ENCODE data around the gene EHD4. TPM values are rescaled to one million over a fixed set of nuclear protein-coding genes. Genes with fewer than 3 reads are reported as not detected.

EHD4 gene
- total and polyA plus RNA-seq, 2 donors (not counting 1 experiment from before 2014, with no cell fraction given) = 19.3 to 22.0 TPM

GRCh38 chr15:41854443-41854842, 117.9 kb downstream of the EHD4 start:
- H3K4me3 ChIP-seq (replicated peaks in 1 of 4; ENCODE audit: control extremely low read depth in 1 of 4, insufficient read depth in 1 of 4, low read depth in 3 of 4, low read length in 4 of 4) = no peak overlapping the region
- TF ChIP-seq CTCF (conservative IDR thresholded peaks at IDR 0.05 in 1 of 2, IDR thresholded peaks at IDR 0.05 in 1 of 2; ENCODE audit: low read depth in 1 of 2, low read length in 2 of 2) (no peak), EZH2 (IDR thresholded peaks at IDR 0.05; ENCODE audit: low read length, missing control alignments) (no peak)
- no peaks in the 10 kb centered on the region for H3K4me1 ChIP-seq (ENCODE audit: control insufficient read depth, extremely low read depth, insufficient read depth, low read length)
- no peaks in the 10 kb centered on the region for H3K36me3 ChIP-seq (ENCODE audit: control insufficient read depth, insufficient read depth, low read length)
- H3K79me2 ChIP-seq (ENCODE audit: control insufficient read depth, insufficient read depth, low read length) = no peaks in the 10 kb centered on the region
- H3K27ac ChIP-seq (ENCODE audit: insufficient read depth, low read length) = no peak overlapping the region
- no peak for DNase-seq (ENCODE audit: low read depth in 2 of 2)
- H4K20me1 ChIP-seq (ENCODE audit: control insufficient read depth, extremely low read depth, insufficient read depth, low read length) = no peaks in the 10 kb centered on the region
- H2AFZ ChIP-seq (ENCODE audit: low read length) = no peak overlapping the region
- no peaks in the 10 kb centered on the region for H3K9me3 ChIP-seq (ENCODE audit: control insufficient read depth, insufficient read depth, low read depth, low read length)
- H3K9ac ChIP-seq (ENCODE audit: insufficient read depth, low read length) = no peak overlapping the region
- H3K27me3 ChIP-seq (ENCODE audit: control insufficient read depth, insufficient read depth, low read length) = no peaks in the 10 kb centered on the region
- no peak overlapping the region for H3K4me2 ChIP-seq (ENCODE audit: extremely low read depth, insufficient read depth, low read length)

GRCh38 chr15:41853831-41854230, 118.5 kb downstream of the EHD4 start:
- Histone ChIP-seq H3K4me2 (ENCODE audit: extremely low read depth, insufficient read depth, low read length) (no peak overlapping the region), H3K27ac (ENCODE audit: insufficient read depth, low read length) (no peak overlapping the region), H3K79me2 (ENCODE audit: control insufficient read depth, insufficient read depth, low read length) (no peaks in the 10 kb centered on the region), H2AFZ (ENCODE audit: low read length) (no peak overlapping the region), H4K20me1 (ENCODE audit: control insufficient read depth, extremely low read depth, insufficient read depth, low read length) (no peaks in the 10 kb centered on the region), H3K9ac (ENCODE audit: insufficient read depth, low read length) (no peak overlapping the region), H3K36me3 (ENCODE audit: control insufficient read depth, insufficient read depth, low read length) (no peaks in the 10 kb centered on the region), H3K9me3 (ENCODE audit: control insufficient read depth, insufficient read depth, low read depth, low read length) (no peaks in the 10 kb centered on the region), H3K4me1 (ENCODE audit: control insufficient read depth, extremely low read depth, insufficient read depth, low read length) (no peaks in the 10 kb centered on the region), H3K27me3 (ENCODE audit: control insufficient read depth, insufficient read depth, low read length) (no peaks in the 10 kb centered on the region), H3K4me3 (replicated peaks in 1 of 4; ENCODE audit: control extremely low read depth in 1 of 4, insufficient read depth in 1 of 4, low read depth in 3 of 4, low read length in 4 of 4) (no peak overlapping the region)
- DNase-seq (ENCODE audit: low read depth in 2 of 2) = no peak
- TF ChIP-seq CTCF (conservative IDR thresholded peaks at IDR 0.05 in 1 of 2, IDR thresholded peaks at IDR 0.05 in 1 of 2; ENCODE audit: low read depth in 1 of 2, low read length in 2 of 2) (no peak), EZH2 (IDR thresholded peaks at IDR 0.05; ENCODE audit: low read length, missing control alignments) (no peak)

GRCh38 chr15:41852736-41853590, 119.4 kb downstream of the EHD4 start:
- Histone ChIP-seq H3K4me3 (replicated peaks in 1 of 4; ENCODE audit: control extremely low read depth in 1 of 4, insufficient read depth in 1 of 4, low read depth in 3 of 4, low read length in 4 of 4) (no peak overlapping the region), H3K9ac (ENCODE audit: insufficient read depth, low read length) (no peak overlapping the region)
- no peak for DNase-seq (ENCODE audit: low read depth in 2 of 2)

More at GRCh38 chr15:41852736-41853590, 119.4 kb downstream of the EHD4 start:
- H2AFZ ChIP-seq (ENCODE audit: low read length) = no peak overlapping the region
- no peaks in the 10 kb centered on the region for H3K4me1 ChIP-seq (ENCODE audit: control insufficient read depth, extremely low read depth, insufficient read depth, low read length)
- no peak overlapping the region for H3K27ac ChIP-seq (ENCODE audit: insufficient read depth, low read length)
- H3K4me2 ChIP-seq (ENCODE audit: extremely low read depth, insufficient read depth, low read length) = no peak overlapping the region
- peaks cover 1% of the 10 kb centered on the region for H3K36me3 ChIP-seq (ENCODE audit: control insufficient read depth, insufficient read depth, low read length)
- TF ChIP-seq CTCF (conservative IDR thresholded peaks at IDR 0.05 in 1 of 2, IDR thresholded peaks at IDR 0.05 in 1 of 2; ENCODE audit: low read depth in 1 of 2, low read length in 2 of 2) = no peak
- no peak for TF ChIP-seq EZH2 (IDR thresholded peaks at IDR 0.05; ENCODE audit: low read length, missing control alignments)
- H3K27me3 ChIP-seq (ENCODE audit: control insufficient read depth, insufficient read depth, low read length) = no peaks in the 10 kb centered on the region
- no peaks in the 10 kb centered on the region for H3K9me3 ChIP-seq (ENCODE audit: control insufficient read depth, insufficient read depth, low read depth, low read length)
- no peaks in the 10 kb centered on the region for H4K20me1 ChIP-seq (ENCODE audit: control insufficient read depth, extremely low read depth, insufficient read depth, low read length)
- H3K79me2 ChIP-seq (ENCODE audit: control insufficient read depth, insufficient read depth, low read length) = no peaks in the 10 kb centered on the region

Data from fibroblast of lung (primary cell).